ENCODE results near the gene ALDH1A1.

Gene ALDH1A1

GRCh38 chr9:72951520-72952380 is 1.1 kb downstream of the ALDH1A1 start:
- ChIA-PET CTCF (no interaction called here), POLR2A (no interaction called here)
- no peak for TF ChIP-seq ZNF184 (tag by site-specific recombination; IDR thresholded peaks at IDR 0.05)
- TF ChIP-seq OVOL3 (tag by site-specific recombination; IDR thresholded peaks at IDR 0.05) = no peak
- TF ChIP-seq, protein P1, sequence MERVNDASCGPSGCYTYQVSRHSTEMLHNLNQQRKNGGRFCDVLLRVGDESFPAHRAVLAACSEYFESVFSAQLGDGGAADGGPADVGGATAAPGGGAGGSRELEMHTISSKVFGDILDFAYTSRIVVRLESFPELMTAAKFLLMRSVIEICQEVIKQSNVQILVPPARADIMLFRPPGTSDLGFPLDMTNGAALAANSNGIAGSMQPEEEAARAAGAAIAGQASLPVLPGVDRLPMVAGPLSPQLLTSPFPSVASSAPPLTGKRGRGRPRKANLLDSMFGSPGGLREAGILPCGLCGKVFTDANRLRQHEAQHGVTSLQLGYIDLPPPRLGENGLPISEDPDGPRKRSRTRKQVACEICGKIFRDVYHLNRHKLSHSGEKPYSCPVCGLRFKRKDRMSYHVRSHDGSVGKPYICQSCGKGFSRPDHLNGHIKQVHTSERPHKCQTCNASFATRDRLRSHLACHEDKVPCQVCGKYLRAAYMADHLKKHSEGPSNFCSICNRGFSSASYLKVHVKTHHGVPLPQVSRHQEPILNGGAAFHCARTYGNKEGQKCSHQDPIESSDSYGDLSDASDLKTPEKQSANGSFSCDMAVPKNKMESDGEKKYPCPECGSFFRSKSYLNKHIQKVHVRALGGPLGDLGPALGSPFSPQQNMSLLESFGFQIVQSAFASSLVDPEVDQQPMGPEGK (tag by site-specific recombination; IDR thresholded peaks at IDR 0.05) = no peak
- no peak for TF ChIP-seq ZFP3 (tag by site-specific recombination; IDR thresholded peaks at IDR 0.05; ENCODE audit: low read depth)
- TF ChIP-seq SALL2 (tag by site-specific recombination; IDR thresholded peaks at IDR 0.05; ENCODE audit: borderline replicate concordance) = no peak
- TF ChIP-seq ZNF394 (tag by site-specific recombination; IDR thresholded peaks at IDR 0.05; ENCODE audit: borderline replicate concordance) = no peak
- no peak for TF ChIP-seq ELK4 (IDR thresholded peaks at IDR 0.05; ENCODE audit: borderline replicate concordance, low read depth, low read length)
- TF ChIP-seq MZF1 (tag by site-specific recombination; IDR thresholded peaks at IDR 0.05; ENCODE audit: borderline replicate concordance) = no peak
- TF ChIP-seq HOXD13 (CRISPR knock-in tag; IDR thresholded peaks at IDR 0.05; ENCODE audit: borderline replicate concordance) = no peak
- H3K4me1 ChIP-seq (ENCODE audit: control insufficient read depth, insufficient read depth, low read length) = no peaks in the 10 kb centered on the region
- no peak overlapping the region for H3K4me3 ChIP-seq (ENCODE audit: low read depth, low read length)
- H3K27ac ChIP-seq (ENCODE audit: extremely low read depth, low read depth, low read length) = no peak overlapping the region
- no peaks in the 10 kb centered on the region for H3K36me3 ChIP-seq (ENCODE audit: control insufficient read depth in 2 of 2, insufficient read depth in 1 of 2, low read length in 2 of 2)
- no peaks in the 10 kb centered on the region for H3K9me3 ChIP-seq (ENCODE audit: control insufficient read depth, insufficient read depth, low read depth, low read length)

GRCh38 chr9:72950875-72951442 is 1.9 kb downstream of the ALDH1A1 start:
- ChIA-PET POLR2A (no interaction called here), CTCF (interaction anchor here (1.3 kb wide), 1 partner anchor 64 kb away, joined by 4 read pairs; no protein-coding TSS in a partner anchor)
- no peak for TF ChIP-seq REPIN1 (tag by site-specific recombination; IDR thresholded peaks at IDR 0.05; ENCODE audit: low read depth)
- TF ChIP-seq, protein P2, sequence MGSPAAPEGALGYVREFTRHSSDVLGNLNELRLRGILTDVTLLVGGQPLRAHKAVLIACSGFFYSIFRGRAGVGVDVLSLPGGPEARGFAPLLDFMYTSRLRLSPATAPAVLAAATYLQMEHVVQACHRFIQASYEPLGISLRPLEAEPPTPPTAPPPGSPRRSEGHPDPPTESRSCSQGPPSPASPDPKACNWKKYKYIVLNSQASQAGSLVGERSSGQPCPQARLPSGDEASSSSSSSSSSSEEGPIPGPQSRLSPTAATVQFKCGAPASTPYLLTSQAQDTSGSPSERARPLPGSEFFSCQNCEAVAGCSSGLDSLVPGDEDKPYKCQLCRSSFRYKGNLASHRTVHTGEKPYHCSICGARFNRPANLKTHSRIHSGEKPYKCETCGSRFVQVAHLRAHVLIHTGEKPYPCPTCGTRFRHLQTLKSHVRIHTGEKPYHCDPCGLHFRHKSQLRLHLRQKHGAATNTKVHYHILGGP (tag by site-specific recombination; IDR thresholded peaks at IDR 0.05) = no peak
- TF ChIP-seq GLI2 (tag by site-specific recombination; IDR thresholded peaks at IDR 0.05; ENCODE audit: borderline replicate concordance, low read depth) = no peak
- no peaks in the 10 kb centered on the region for H3K4me1 ChIP-seq (ENCODE audit: control insufficient read depth, insufficient read depth, low read length)
- H3K4me3 ChIP-seq (ENCODE audit: low read depth, low read length) = no peak overlapping the region
- H3K27ac ChIP-seq (ENCODE audit: extremely low read depth, low read depth, low read length) = no peak overlapping the region
- H3K36me3 ChIP-seq (ENCODE audit: control insufficient read depth in 2 of 2, insufficient read depth in 1 of 2, low read length in 2 of 2) = no peaks in the 10 kb centered on the region
- no peaks in the 10 kb centered on the region for H3K9me3 ChIP-seq (ENCODE audit: control insufficient read depth, insufficient read depth, low read depth, low read length)

DNA sequence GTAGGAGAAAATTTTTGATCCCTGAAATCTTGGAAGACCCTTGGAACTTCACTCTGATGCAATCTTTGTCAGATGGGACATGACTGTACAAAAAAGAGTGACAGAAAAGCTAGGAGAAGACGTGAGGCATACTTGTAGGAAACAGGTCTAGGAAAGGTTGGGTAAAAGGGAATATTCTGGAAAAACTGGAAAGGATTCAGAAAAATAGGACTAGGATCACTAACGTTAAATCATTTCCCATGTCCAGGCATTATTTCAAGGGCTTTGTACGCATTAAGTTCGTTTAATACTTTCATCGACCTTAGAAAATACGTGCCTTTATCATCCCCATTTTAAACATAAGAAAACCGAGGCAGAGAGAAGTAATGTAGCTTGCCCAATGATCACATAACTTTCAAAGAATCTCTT is 2.9 kb downstream of the ALDH1A1 start:
- Histone ChIP-seq H3K36me3 (ENCODE audit: control insufficient read depth in 2 of 2, insufficient read depth in 1 of 2, low read length in 2 of 2) (no peaks in the 10 kb centered on the region), H3K27ac (ENCODE audit: extremely low read depth, low read depth, low read length) (no peak overlapping the region), H3K9me3 (ENCODE audit: control insufficient read depth, insufficient read depth, low read depth, low read length) (no peaks in the 10 kb centered on the region), H3K4me3 (ENCODE audit: low read depth, low read length) (no peak overlapping the region), H3K4me1 (ENCODE audit: control insufficient read depth, insufficient read depth, low read length) (no peaks in the 10 kb centered on the region)
- POLR2A ChIA-PET = no interaction called here
- CTCF ChIA-PET = interaction anchor here (0.6 to 1.3 kb wide), 2 partner anchors 65 to 106 kb away, joined by 3 to 4 read pairs; no protein-coding TSS in a partner anchor
- TF ChIP-seq MZF1 (tag by site-specific recombination; IDR thresholded peaks at IDR 0.05; ENCODE audit: borderline replicate concordance) (no peak), ZXDB (tag by site-specific recombination; IDR thresholded peaks at IDR 0.05) (no peak), MYNN (tag by site-specific recombination; IDR thresholded peaks at IDR 0.05; ENCODE audit: borderline replicate concordance) (no peak), ZBTB44 (tag by site-specific recombination; IDR thresholded peaks at IDR 0.05) (no peak), ZNF548 (tag by site-specific recombination; IDR thresholded peaks at IDR 0.05) (no peak), ZNF510 (tag by site-specific recombination; IDR thresholded peaks at IDR 0.05; ENCODE audit: insufficient replicate concordance) (no peak)
- TF ChIP-seq, protein P3, sequence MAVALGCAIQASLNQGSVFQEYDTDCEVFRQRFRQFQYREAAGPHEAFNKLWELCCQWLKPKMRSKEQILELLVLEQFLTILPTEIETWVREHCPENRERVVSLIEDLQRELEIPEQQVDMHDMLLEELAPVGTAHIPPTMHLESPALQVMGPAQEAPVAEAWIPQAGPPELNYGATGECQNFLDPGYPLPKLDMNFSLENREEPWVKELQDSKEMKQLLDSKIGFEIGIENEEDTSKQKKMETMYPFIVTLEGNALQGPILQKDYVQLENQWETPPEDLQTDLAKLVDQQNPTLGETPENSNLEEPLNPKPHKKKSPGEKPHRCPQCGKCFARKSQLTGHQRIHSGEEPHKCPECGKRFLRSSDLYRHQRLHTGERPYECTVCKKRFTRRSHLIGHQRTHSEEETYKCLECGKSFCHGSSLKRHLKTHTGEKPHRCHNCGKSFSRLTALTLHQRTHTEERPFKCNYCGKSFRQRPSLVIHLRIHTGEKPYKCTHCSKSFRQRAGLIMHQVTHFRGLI (tag by site-specific recombination; IDR thresholded peaks at IDR 0.05) = no peak
- TF ChIP-seq, protein P4, sequence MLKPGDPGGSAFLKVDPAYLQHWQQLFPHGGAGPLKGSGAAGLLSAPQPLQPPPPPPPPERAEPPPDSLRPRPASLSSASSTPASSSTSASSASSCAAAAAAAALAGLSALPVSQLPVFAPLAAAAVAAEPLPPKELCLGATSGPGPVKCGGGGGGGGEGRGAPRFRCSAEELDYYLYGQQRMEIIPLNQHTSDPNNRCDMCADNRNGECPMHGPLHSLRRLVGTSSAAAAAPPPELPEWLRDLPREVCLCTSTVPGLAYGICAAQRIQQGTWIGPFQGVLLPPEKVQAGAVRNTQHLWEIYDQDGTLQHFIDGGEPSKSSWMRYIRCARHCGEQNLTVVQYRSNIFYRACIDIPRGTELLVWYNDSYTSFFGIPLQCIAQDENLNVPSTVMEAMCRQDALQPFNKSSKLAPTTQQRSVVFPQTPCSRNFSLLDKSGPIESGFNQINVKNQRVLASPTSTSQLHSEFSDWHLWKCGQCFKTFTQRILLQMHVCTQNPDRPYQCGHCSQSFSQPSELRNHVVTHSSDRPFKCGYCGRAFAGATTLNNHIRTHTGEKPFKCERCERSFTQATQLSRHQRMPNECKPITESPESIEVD (tag by site-specific recombination; IDR thresholded peaks at IDR 0.05) = no peak

All from HEK293 (cell line).